SK-N-SH (cell line): Measurements from ENCODE around the gene SHC3. TPM values are rescaled to one million over a fixed set of nuclear protein-coding genes. Genes with fewer than 3 reads are reported as not detected.

Experiments
- CTCF ChIA-PET: fragments of 300-600, 350-600 bp; formaldehyde crosslinking; extraction: SDS; loops from one replicate; lab custom pipeline; 2021; lab: Yijun Ruan, JAX
- POLR2A ChIA-PET: fragments of 350-600 bp; sonication (Branson Sonifier 250); formaldehyde crosslinking; extraction: SDS; loops from one replicate; lab custom pipeline; 2020; ENCODE audit warnings: antibody characterized with exemption, inconsistent platforms; lab: Yijun Ruan, JAX
- DNase-seq: peaks from one replicate; pipeline ENCODE4 v3.0.0; 2012
- H2AFZ ChIP-seq: fragments of 200-600 bp; sonication (generic); 2 replicates; pipeline ENCODE4 v1.8.1; 2016; ENCODE audit warnings: antibody characterized with exemption, mild to moderate bottlenecking, low read depth
- H3F3A ChIP-seq: fragments of 200-600 bp; sonication (generic); replicated peaks from 2 replicates; pipeline ENCODE3; 2016; ENCODE audit warnings: antibody characterized with exemption, mild to moderate bottlenecking; ENCODE audit not compliant: insufficient read depth
- H3K27ac ChIP-seq, 2 experiments: fragments of 200-500 bp in 1 of 2; fragments of 200-600 bp in 1 of 2; sonication (Bioruptor generic) in 1 of 2; sonication (generic), shearing (Covaris generic) in 1 of 2; 2 replicates each; pipeline versions ENCODE4 v1.5.1 to v1.6.1; 2014 to 2016; ENCODE audit warnings: low read depth in 2 of 2, inconsistent platforms in 1 of 2, low read length in 1 of 2, mild to moderate bottlenecking in 1 of 2, mixed read lengths in 1 of 2
- H3K27me3 ChIP-seq: fragments of 200-600 bp; sonication (generic), shearing (Covaris generic); 2 replicates; pipeline ENCODE4 v1.6.1; 2016; ENCODE audit warnings: mixed run types; ENCODE audit not compliant: insufficient read depth
- H3K36me3 ChIP-seq, 2 experiments: fragments of 200-500 bp in 1 of 2; fragments of 200-600 bp in 1 of 2; sonication (Bioruptor generic) in 1 of 2; sonication (generic) in 1 of 2; replicated peaks in 1 of 2; 2 replicates each; pipeline versions ENCODE3 to v1.5.1; 2014 to 2016; ENCODE audit warnings: low read length in 1 of 2, mild to moderate bottlenecking in 1 of 2; ENCODE audit not compliant: insufficient read depth in 2 of 2, control insufficient read depth in 1 of 2
- H3K4me1 ChIP-seq, 2 experiments: fragments of 200-500 bp in 1 of 2; fragments of 200-600 bp in 1 of 2; sonication (Bioruptor generic) in 1 of 2; sonication (generic), shearing (Covaris generic) in 1 of 2; 2 replicates each; pipeline versions ENCODE4 v1.5.1 to v1.6.1; 2014 to 2016; ENCODE audit warnings: low read depth in 1 of 2, low read length in 1 of 2, mixed run types in 1 of 2; ENCODE audit not compliant: insufficient read depth in 2 of 2, control insufficient read depth in 1 of 2
- H3K4me2 ChIP-seq: fragments of 200-600 bp; sonication (generic), shearing (Covaris generic); 2 replicates; pipeline ENCODE4 v1.6.1; 2017; ENCODE audit warnings: mixed run types
- H3K4me3 ChIP-seq, 2 experiments: fragments of 200-500 bp in 1 of 2; fragments of 200-600 bp in 1 of 2; sonication (Bioruptor generic) in 1 of 2; sonication (generic), shearing (Covaris generic) in 1 of 2; 2 replicates each; pipeline versions ENCODE4 v1.5.1 to v1.8.1; 2014 to 2016; ENCODE audit warnings: low read depth in 2 of 2, inconsistent platforms in 1 of 2, low read length in 1 of 2, mild to moderate bottlenecking in 1 of 2, mixed read lengths in 1 of 2, moderate library complexity in 1 of 2
- H3K79me2 ChIP-seq: fragments of 200-600 bp; sonication (generic); 2 replicates; pipeline ENCODE4 v1.8.1; 2017; ENCODE audit warnings: mild to moderate bottlenecking; ENCODE audit not compliant: insufficient read depth
- H3K9ac ChIP-seq: fragments of 200-600 bp; sonication (generic); 2 replicates; pipeline ENCODE4 v1.6.1; 2017; ENCODE audit warnings: mixed run types
- H3K9me2 ChIP-seq: fragments of 200-600 bp; sonication (generic); 2 replicates; pipeline ENCODE4 v1.6.1; 2017; ENCODE audit warnings: mixed run types
- H3K9me3 ChIP-seq: fragments of 200-600 bp; sonication (generic); 2 replicates; pipeline ENCODE4 v1.6.1; 2017; ENCODE audit warnings: mixed run types, mild to moderate bottlenecking, moderate library complexity
- H4K20me1 ChIP-seq: fragments of 200-600 bp; sonication (generic); 2 replicates; pipeline ENCODE4 v1.6.1; 2017; ENCODE audit warnings: mild to moderate bottlenecking, mixed run types; ENCODE audit not compliant: insufficient read depth
- CHD2 ChIP-seq: fragments of 150-350 bp; IDR thresholded peaks from 2 replicates; pipeline ENCODE4 v1.6.1; 2018; ENCODE audit warnings: low read length; ENCODE audit not compliant: partially characterized antibody
- ELF1 ChIP-seq: IDR thresholded peaks from 2 replicates; pipeline ENCODE4 v1.4.0; 2012
- EP300 ChIP-seq, 2 experiments: IDR thresholded peaks; 2 replicates each; pipeline versions ENCODE4 v1.4.0 to v1.6.1; 2012; ENCODE audit warnings: borderline replicate concordance in 1 of 2, low read depth in 1 of 2, low read length in 1 of 2
- EZH2phosphoT487 ChIP-seq: fragments of 200-600 bp; sonication (generic); IDR thresholded peaks from 2 replicates; pipeline ENCODE4 v1.6.1; 2017; ENCODE audit warnings: low read depth, mixed run types, mild to moderate bottlenecking, antibody characterized with exemption, moderate library complexity, borderline replicate concordance
- FOSL2 ChIP-seq: IDR thresholded peaks from 2 replicates; pipeline ENCODE4 v1.4.0; 2012; ENCODE audit warnings: low read depth, mild to moderate bottlenecking, moderate library complexity, borderline replicate concordance
- FOXM1 ChIP-seq: IDR thresholded peaks from 2 replicates; pipeline ENCODE4 v1.4.0; 2012; ENCODE audit warnings: low read depth, mild to moderate bottlenecking
- GABPA ChIP-seq: IDR thresholded peaks from 2 replicates; pipeline ENCODE4 v1.4.0; 2012; ENCODE audit warnings: low read depth, mild to moderate bottlenecking
- GATA2 ChIP-seq: sonication (generic); formaldehyde crosslinking; IDR thresholded peaks from 2 replicates; pipeline ENCODE4 v1.5.0; 2020; ENCODE audit warnings: mild to moderate bottlenecking, missing genetic modification reagents
- JUND ChIP-seq: IDR thresholded peaks from 2 replicates; pipeline ENCODE4 v1.4.0; 2012
- MEF2A ChIP-seq: IDR thresholded peaks from 2 replicates; pipeline ENCODE4 v1.4.0; 2012; ENCODE audit warnings: low read depth, borderline replicate concordance
- MXI1 ChIP-seq: IDR thresholded peaks from 2 replicates; pipeline ENCODE4 v1.6.1; 2012; ENCODE audit warnings: mild to moderate bottlenecking, low read depth, low read length, improper control_type of control experiment
- NFIC ChIP-seq: IDR thresholded peaks from 2 replicates; pipeline ENCODE4 v1.4.0; 2012; ENCODE audit warnings: borderline replicate concordance
- NRF1 ChIP-seq: IDR thresholded peaks from 2 replicates; pipeline ENCODE4 v1.6.1; 2012; ENCODE audit warnings: low read depth, mild to moderate bottlenecking, low read length
- POLR2AphosphoS5 ChIP-seq: IDR thresholded peaks from 2 replicates; pipeline ENCODE4 v1.6.1; 2012; ENCODE audit warnings: low read depth, low read length
- RAD21 ChIP-seq: IDR thresholded peaks from 2 replicates; pipeline ENCODE4 v1.6.1; 2012; ENCODE audit warnings: mild to moderate bottlenecking, low read length
- RCOR1 ChIP-seq: fragments of 150-350 bp; IDR thresholded peaks from 2 replicates; pipeline ENCODE4 v1.6.1; 2017; ENCODE audit warnings: antibody characterized with exemption, low read length
- RFX5 ChIP-seq: IDR thresholded peaks from 2 replicates; pipeline ENCODE4 v1.6.1; 2012; ENCODE audit warnings: mild to moderate bottlenecking, improper control_type of control experiment, low read length
- RXRA ChIP-seq: IDR thresholded peaks from 2 replicates; pipeline ENCODE4 v1.4.0; 2012; ENCODE audit warnings: low read depth, mild to moderate bottlenecking, borderline replicate concordance
- SIN3A ChIP-seq: IDR thresholded peaks from 2 replicates; pipeline ENCODE4 v1.6.1; 2012; ENCODE audit warnings: low read depth, mild to moderate bottlenecking, low read length, moderate library complexity, borderline replicate concordance
- SMC3 ChIP-seq: IDR thresholded peaks from 2 replicates; pipeline ENCODE4 v1.6.1; 2012; ENCODE audit warnings: low read depth, low read length, improper control_type of control experiment
- TAF1 ChIP-seq: IDR thresholded peaks from 2 replicates; pipeline ENCODE4 v1.6.1; 2012; ENCODE audit warnings: low read depth, mild to moderate bottlenecking, low read length, moderate library complexity, borderline replicate concordance
- TCF12 ChIP-seq: IDR thresholded peaks from 2 replicates; pipeline ENCODE4 v1.4.0; 2012
- TEAD4 ChIP-seq: IDR thresholded peaks from 2 replicates; pipeline ENCODE4 v1.4.0; 2012; ENCODE audit warnings: mild to moderate bottlenecking, borderline replicate concordance; ENCODE audit not compliant: insufficient read depth
- USF1 ChIP-seq: IDR thresholded peaks from 2 replicates; pipeline ENCODE4 v1.4.0; 2012; ENCODE audit warnings: low read depth, borderline replicate concordance
- USF2 ChIP-seq: fragments of 150-350 bp; IDR thresholded peaks from 2 replicates; pipeline ENCODE4 v1.6.1; 2017; ENCODE audit warnings: antibody characterized with exemption, low read length, low read depth, borderline replicate concordance
- YY1 ChIP-seq: IDR thresholded peaks from 2 replicates; pipeline ENCODE4 v1.4.0; 2012; ENCODE audit warnings: low read depth, mild to moderate bottlenecking
- ZBTB33 ChIP-seq: IDR thresholded peaks from 2 replicates; pipeline ENCODE4 v1.4.0; 2012; ENCODE audit warnings: low read depth, borderline replicate concordance
- WGBS: methylation state at CpG from one replicate; pipeline ENCODE4 v1.1.6; 2017; ENCODE audit warnings: low lambda C conversion rate; 5-methylcytosine and 5-hydroxymethylcytosine counted together
- polyA plus RNA-seq, 3 experiments: library from polyadenylated mRNA; depleted of rRNA; stranded (reverse); fragments of >200 nt; gene quantifications; 2 replicates each; pipeline ENCODE4 v1.2.3, GENCODE V29; 2012
- TF ChIP-seq, protein P1 (sequence below): fragments of 150-350 bp; IDR thresholded peaks from 2 replicates; pipeline ENCODE4 v1.6.1; 2016; ENCODE audit warnings: mild to moderate bottlenecking, low read depth, low read length
- TF ChIP-seq, protein P2 (sequence below): fragments of 200-600 bp; sonication (generic); IDR thresholded peaks from 2 replicates; pipeline ENCODE4 v1.6.1; 2017; ENCODE audit warnings: antibody characterized with exemption, mild to moderate bottlenecking, moderate library complexity

SHC3 gene
- polyA plus RNA-seq, 1 of the 3 experiments (the other 2 are of a cell fraction) = 3.2 TPM

DNA sequence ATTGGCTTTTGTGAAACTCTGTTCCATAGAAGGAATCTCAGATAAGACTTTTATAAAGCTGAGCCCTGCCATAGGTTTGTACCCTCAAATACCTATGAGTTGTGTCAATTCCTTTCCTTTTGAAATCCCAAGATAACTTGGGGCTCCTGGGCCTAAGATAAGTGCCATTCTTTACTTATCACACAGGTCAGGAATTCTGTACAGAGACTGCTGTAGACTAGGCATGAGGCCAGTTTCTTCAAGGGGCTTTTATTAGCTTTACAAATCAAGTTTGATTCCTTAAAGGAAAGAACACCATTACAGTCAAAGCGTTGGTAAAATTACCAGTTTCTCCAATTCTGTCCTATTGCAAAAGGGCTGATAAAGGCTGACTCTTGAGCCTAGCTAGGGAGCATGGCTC lies 39.2 kb downstream of the SHC3 start:
- DNase-seq = no peak
- H3K9me2 ChIP-seq = no peaks in the 10 kb centered on the region
- WGBS = 63% methylated on average over 1 of the region's 1 CpG
- peaks cover 0 to 4% of the 10 kb centered on the region in 2 experiments for H3K36me3 ChIP-seq
- ChIA-PET CTCF (interaction anchor here (1.0 kb wide), 1 partner anchor 140 kb away, joined by 4 read pairs; no protein-coding TSS in a partner anchor), POLR2A (no interaction called here)
- peaks cover 5 to 42% of the 10 kb centered on the region in 2 experiments for H3K4me1 ChIP-seq
- H3K27ac ChIP-seq = peak overlapping the region; percentile 68 to 99
- peak overlapping the region; percentile 34 for H3K4me2 ChIP-seq
- no peaks in the 10 kb centered on the region for H4K20me1 ChIP-seq
- no peak overlapping the region for H2AFZ ChIP-seq
- no peak overlapping the region for H3K4me3 ChIP-seq
- H3K79me2 ChIP-seq = peaks cover 68% of the 10 kb centered on the region
- H3K9me3 ChIP-seq = peaks cover 9% of the 10 kb centered on the region; the same call in 1 of the 2 replicates
- peaks cover 47% of the 10 kb centered on the region for H3F3A ChIP-seq
- no peaks in the 10 kb centered on the region for H3K27me3 ChIP-seq
- H3K9ac ChIP-seq = peak overlapping the region; percentile 76; the same call in 1 of the 2 replicates
- TF ChIP-seq USF2 (no peak), RXRA (peak; percentile 33; the same call in 1 of the 2 replicates), NRF1 (no peak), GATA2 (CRISPR knock-in tag) (no peak), MEF2A (no peak), MXI1 (no peak), RAD21 (no peak), SIN3A (no peak), EP300 (IDR thresholded peaks at IDR 0.05; ENCODE audit: borderline replicate concordance in 1 of 2, low read depth in 1 of 2, low read length in 1 of 2) (peak in 1 of 2 experiments; percentile 42; a peak in 1 of 4 replicates), ELF1 (no peak), CHD2 (no peak), NFIC (peak; percentile 58), FOXM1 (0 out of 2 replicates have a peak, but pooled peaks have one; percentile 5), USF1 (no peak), TEAD4 (0 out of 2 replicates have a peak, but pooled peaks have one; percentile 21), EZH2phosphoT487 (no peak), JUND (peak; percentile 37; the same call in 1 of the 2 replicates), GABPA (no peak), FOSL2 (0 out of 2 replicates have a peak, but pooled peaks have one; percentile 28), RCOR1 (no peak), YY1 (no peak), SMC3 (no peak), TCF12 (peak; percentile 41; the same call in 1 of the 2 replicates), ZBTB33 (no peak), RFX5 (no peak), POLR2AphosphoS5 (no peak), TAF1 (no peak)
- TF ChIP-seq, protein P1, sequence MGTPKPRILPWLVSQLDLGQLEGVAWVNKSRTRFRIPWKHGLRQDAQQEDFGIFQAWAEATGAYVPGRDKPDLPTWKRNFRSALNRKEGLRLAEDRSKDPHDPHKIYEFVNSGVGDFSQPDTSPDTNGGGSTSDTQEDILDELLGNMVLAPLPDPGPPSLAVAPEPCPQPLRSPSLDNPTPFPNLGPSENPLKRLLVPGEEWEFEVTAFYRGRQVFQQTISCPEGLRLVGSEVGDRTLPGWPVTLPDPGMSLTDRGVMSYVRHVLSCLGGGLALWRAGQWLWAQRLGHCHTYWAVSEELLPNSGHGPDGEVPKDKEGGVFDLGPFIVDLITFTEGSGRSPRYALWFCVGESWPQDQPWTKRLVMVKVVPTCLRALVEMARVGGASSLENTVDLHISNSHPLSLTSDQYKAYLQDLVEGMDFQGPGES = no peak
- TF ChIP-seq, protein P2, sequence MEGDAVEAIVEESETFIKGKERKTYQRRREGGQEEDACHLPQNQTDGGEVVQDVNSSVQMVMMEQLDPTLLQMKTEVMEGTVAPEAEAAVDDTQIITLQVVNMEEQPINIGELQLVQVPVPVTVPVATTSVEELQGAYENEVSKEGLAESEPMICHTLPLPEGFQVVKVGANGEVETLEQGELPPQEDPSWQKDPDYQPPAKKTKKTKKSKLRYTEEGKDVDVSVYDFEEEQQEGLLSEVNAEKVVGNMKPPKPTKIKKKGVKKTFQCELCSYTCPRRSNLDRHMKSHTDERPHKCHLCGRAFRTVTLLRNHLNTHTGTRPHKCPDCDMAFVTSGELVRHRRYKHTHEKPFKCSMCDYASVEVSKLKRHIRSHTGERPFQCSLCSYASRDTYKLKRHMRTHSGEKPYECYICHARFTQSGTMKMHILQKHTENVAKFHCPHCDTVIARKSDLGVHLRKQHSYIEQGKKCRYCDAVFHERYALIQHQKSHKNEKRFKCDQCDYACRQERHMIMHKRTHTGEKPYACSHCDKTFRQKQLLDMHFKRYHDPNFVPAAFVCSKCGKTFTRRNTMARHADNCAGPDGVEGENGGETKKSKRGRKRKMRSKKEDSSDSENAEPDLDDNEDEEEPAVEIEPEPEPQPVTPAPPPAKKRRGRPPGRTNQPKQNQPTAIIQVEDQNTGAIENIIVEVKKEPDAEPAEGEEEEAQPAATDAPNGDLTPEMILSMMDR = no peak
